ENCODE data around the gene APOL6.
A peak's percentile ranks its signal among the peaks of the same experiment; 100 is the strongest.
"Not testable (repeated sequence)": the region's sequence is repeated elsewhere in the genome, so short reads cannot be mapped to it uniquely, and the experiment has no call there.

The APOL6 gene

GRCh38 chr22:35617137-35617755 is 31.0 kb upstream of the APOL6 start, which contains the start of gene MB:
TSS of gene MB (minus strand) at chr22:35617329. CDS start at chr22:35617257, 72 bp downstream.
- no peak for DNase-seq (ENCODE audit: low read depth)

- no peak for DNase-seq (ENCODE audit: low read depth)
Observed at GRCh38 chr22:35618427-35619223, 29.6 kb upstream of the APOL6 start.

GRCh38 chr22:35619336-35620094 is 28.7 kb upstream of the APOL6 start:
- DNase-seq (ENCODE audit: low read depth) = no peak

- DNase-seq (ENCODE audit: low read depth) = peak; percentile 24
Observed at GRCh38 chr22:35620624-35621251, 27.5 kb upstream of the APOL6 start.

GRCh38 chr22:35621451-35621850 is 26.8 kb upstream of the APOL6 start:
- no peak for DNase-seq (ENCODE audit: low read depth)

GRCh38 chr22:35622191-35622913 is 25.9 kb upstream of the APOL6 start:
- DNase-seq (ENCODE audit: low read depth) = no peak

GRCh38 chr22:35623885-35624284 is 24.4 kb upstream of the APOL6 start:
- not testable (repeated sequence) for DNase-seq (ENCODE audit: low read depth)

GRCh38 chr22:35624547-35624946 is 23.7 kb upstream of the APOL6 start:
- DNase-seq (ENCODE audit: low read depth) = no peak

- no peak for DNase-seq (ENCODE audit: low read depth)
Observed at GRCh38 chr22:35625763-35626432, 22.3 kb upstream of the APOL6 start.

GRCh38 chr22:35627267-35628041 is 20.8 kb upstream of the APOL6 start:
- DNase-seq (ENCODE audit: low read depth) = peak; percentile 92

GRCh38 chr22:35628732-35629131 is 19.5 kb upstream of the APOL6 start:
- no peak for DNase-seq (ENCODE audit: low read depth)

GRCh38 chr22:35629406-35630216 is 18.6 kb upstream of the APOL6 start:
- DNase-seq (ENCODE audit: low read depth) = peak; percentile 98

GRCh38 chr22:35630387-35630793 is 17.9 kb upstream of the APOL6 start:
- peak; percentile 34 for DNase-seq (ENCODE audit: low read depth)

- DNase-seq (ENCODE audit: low read depth) = no peak
Observed at GRCh38 chr22:35630891-35631290, 17.4 kb upstream of the APOL6 start.

GRCh38 chr22:35631597-35631996 is 16.6 kb upstream of the APOL6 start:
- peak; percentile 26 for DNase-seq (ENCODE audit: low read depth)

- no peak for DNase-seq (ENCODE audit: low read depth)
Observed at GRCh38 chr22:35632935-35633334, 15.3 kb upstream of the APOL6 start.

- no peak for DNase-seq (ENCODE audit: low read depth)
Observed at GRCh38 chr22:35633520-35633919, 14.7 kb upstream of the APOL6 start.

GRCh38 chr22:35634015-35634414 is 14.2 kb upstream of the APOL6 start:
- no peak for DNase-seq (ENCODE audit: low read depth)

GRCh38 chr22:35634943-35635540 is 13.2 kb upstream of the APOL6 start:
- no peak for DNase-seq (ENCODE audit: low read depth)
